Measurements from ENCODE around the gene ACD.

GRCh38 chr16:67647681-67648080 is 12.4 kb downstream of the ACD start:
- TF ChIP-seq CTCF (IDR thresholded peaks at IDR 0.05 in 8 of 11, conservative IDR thresholded peaks at IDR 0.05 in 3 of 11) = no peak
- no peak for TF ChIP-seq POLR2A (IDR thresholded peaks at IDR 0.05)

Measured in spleen (tissue), 7 donors.